Caco-2 (cell line): ENCODE data around the gene YWHAQ. TPM values are rescaled to one million over a fixed set of nuclear protein-coding genes. Genes with fewer than 3 reads are reported as not detected.
A peak's percentile ranks its signal among the peaks of the same experiment; 100 is the strongest.

Experiments
- BruUV-seq: library from RNA; stranded (reverse); fragments of 400-500 nt; replicated peaks from 2 replicates; lab custom pipeline; 2021; lab: Mats Ljungman, UMichigan
- CTCF ChIA-PET: fragments of 300-600 bp; sonication (Branson Sonifier 250); formaldehyde crosslinking; loops from one replicate; lab custom pipeline; 2022; ENCODE audit warnings: antibody characterized with exemption; lab: Charles Lee
- POLR2A ChIA-PET: fragments of 300-600 bp; sonication (Branson Sonifier 250); formaldehyde crosslinking; loops from one replicate; lab custom pipeline; 2022; ENCODE audit warnings: antibody characterized with exemption; lab: Charles Lee
- DNase-seq, 2 experiments: peaks; one replicate each; pipeline versions ENCODE4 v3.0.0 to v3.0.0-alpha.2; 2020 to 2022
- H3K27me3 ChIP-seq: replicated peaks from 2 replicates; pipeline ENCODE4 v1.6.0; 2011; ENCODE audit warnings: low read length; ENCODE audit not compliant: control insufficient read depth, insufficient read depth
- H3K36me3 ChIP-seq: 2 replicates; pipeline ENCODE4 v1.5.1; 2011; ENCODE audit warnings: low read length; ENCODE audit not compliant: control insufficient read depth, insufficient read depth
- H3K4me1 ChIP-seq: fragments of 250-450 bp; sonication (Bioruptor Pico); 2 replicates; pipeline ENCODE4 v1.5.1; 2020; ENCODE audit warnings: mild to moderate bottlenecking
- H3K4me3 ChIP-seq: 2 replicates; pipeline ENCODE4 v1.5.1; 2011; ENCODE audit warnings: low read depth, mild to moderate bottlenecking, control low read depth, low read length
- H3K9me3 ChIP-seq: fragments of 250-450 bp; sonication (Bioruptor Pico); 2 replicates; pipeline ENCODE4 v1.5.1; 2020; ENCODE audit warnings: mild to moderate bottlenecking, moderate library complexity
- H3K27ac Mint-ChIP-seq: one replicate; pipeline ENCODE4 v1.8.0; 2022; ENCODE audit warnings: mixed read lengths; ENCODE audit not compliant: unreplicated experiment
- H3K27me3 Mint-ChIP-seq: one replicate; pipeline ENCODE4 v1.8.0; 2022; ENCODE audit warnings: mixed read lengths; ENCODE audit not compliant: insufficient read depth, unreplicated experiment
- H3K36me3 Mint-ChIP-seq: one replicate; pipeline ENCODE4 v1.8.0; 2022; ENCODE audit warnings: mild to moderate bottlenecking, mixed read lengths; ENCODE audit not compliant: insufficient read depth, unreplicated experiment
- H3K4me1 Mint-ChIP-seq: one replicate; pipeline ENCODE4 v1.8.0; 2022; ENCODE audit warnings: low read depth, mixed read lengths; ENCODE audit not compliant: unreplicated experiment
- H3K4me3 Mint-ChIP-seq: one replicate; pipeline ENCODE4 v1.8.0; 2022; ENCODE audit warnings: mild to moderate bottlenecking, moderate library complexity, mixed read lengths; ENCODE audit not compliant: unreplicated experiment
- H3K9me3 Mint-ChIP-seq: one replicate; pipeline ENCODE4 v1.8.0; 2022; ENCODE audit warnings: mixed read lengths; ENCODE audit not compliant: unreplicated experiment
- intact Hi-C: fragments of 100-400 bp; cut with micrococcal nuclease; formaldehyde crosslinking; loops from one replicate; pipeline ENCODE4 v1.10.0; 2022; ENCODE audit not compliant: unreplicated experiment
- total RNA-seq: library from RNA; stranded (reverse); gene quantifications from 2 replicates; pipeline ENCODE4 v1.2.3, GENCODE V29; 2022
- TF ChIP-seq, protein P1 (sequence below), 2 experiments: fragments of 200-600 bp in 1 of 2; IDR thresholded peaks; 1 replicate in 1 of 2; 2 replicates in 1 of 2; pipeline versions ENCODE4 v1.5.1 to v1.8.0; 2011 to 2022; ENCODE audit warnings: antibody characterized with exemption in 1 of 2, control low read depth in 1 of 2, inconsistent platforms in 1 of 2, low read depth in 1 of 2, low read length in 1 of 2, mild to moderate bottlenecking in 1 of 2, moderate library complexity in 1 of 2; ENCODE audit not compliant: insufficient read depth in 1 of 2, severe bottlenecking in 1 of 2, unreplicated experiment in 1 of 2

Gene YWHAQ
- total RNA-seq, 1 experiment from 2014 or later = 344 TPM

DNA sequence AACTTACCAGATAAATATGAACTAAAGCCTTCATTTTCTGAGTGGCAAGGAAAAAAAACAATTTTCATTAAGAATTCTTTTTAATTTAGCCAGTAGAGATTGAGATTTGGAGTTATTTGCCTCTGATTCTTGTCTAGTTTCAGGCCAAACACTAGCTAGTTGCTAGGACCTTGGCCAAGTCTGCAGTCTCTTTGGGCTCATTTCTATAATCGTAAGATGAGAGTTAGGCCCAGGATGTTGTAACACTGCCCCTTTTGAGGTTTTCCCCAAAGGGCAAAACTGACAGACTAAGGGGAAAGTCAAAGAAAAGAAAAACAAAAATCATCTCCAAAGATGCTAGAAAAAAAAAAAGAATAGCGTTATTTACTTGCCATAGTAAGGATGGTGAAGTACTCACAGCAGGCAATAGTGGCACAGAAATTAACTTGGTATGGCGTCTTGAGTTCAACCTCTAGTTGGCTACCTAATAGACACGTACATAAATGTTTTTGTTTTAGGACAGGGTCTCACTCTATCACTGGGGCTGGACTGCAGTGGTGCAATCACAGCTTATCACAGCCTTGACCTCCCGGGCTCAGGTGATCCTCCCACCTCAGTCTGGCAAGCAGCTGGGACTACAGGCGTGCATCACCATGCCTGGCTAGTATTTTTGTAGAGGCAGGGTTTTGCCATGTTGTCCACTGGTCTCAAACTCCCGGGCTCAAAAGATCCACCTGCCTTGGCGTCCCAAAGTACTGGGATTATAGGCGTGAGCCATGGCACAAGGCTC, 52.1 kb downstream of the YWHAQ start:
- Mint-ChIP-seq H3K4me1 (no peaks in the 10 kb centered on the region), H3K36me3 (peaks cover 57% of the 10 kb centered on the region), H3K27me3 (no peaks in the 10 kb centered on the region), H3K4me3 (no peak overlapping the region), H3K27ac (no peak overlapping the region), H3K9me3 (no peaks in the 10 kb centered on the region)
- DNase-seq = no peak
- Histone ChIP-seq H3K4me1 (no peaks in the 10 kb centered on the region), H3K27me3 (no peaks in the 10 kb centered on the region), H3K9me3 (no peaks in the 10 kb centered on the region), H3K36me3 (no peaks in the 10 kb centered on the region), H3K4me3 (no peak overlapping the region)
- POLR2A ChIA-PET = no interaction called here
- intact Hi-C loops = no loop called here
- no TSS peak for BruUV-seq
- TF ChIP-seq, protein P1, sequence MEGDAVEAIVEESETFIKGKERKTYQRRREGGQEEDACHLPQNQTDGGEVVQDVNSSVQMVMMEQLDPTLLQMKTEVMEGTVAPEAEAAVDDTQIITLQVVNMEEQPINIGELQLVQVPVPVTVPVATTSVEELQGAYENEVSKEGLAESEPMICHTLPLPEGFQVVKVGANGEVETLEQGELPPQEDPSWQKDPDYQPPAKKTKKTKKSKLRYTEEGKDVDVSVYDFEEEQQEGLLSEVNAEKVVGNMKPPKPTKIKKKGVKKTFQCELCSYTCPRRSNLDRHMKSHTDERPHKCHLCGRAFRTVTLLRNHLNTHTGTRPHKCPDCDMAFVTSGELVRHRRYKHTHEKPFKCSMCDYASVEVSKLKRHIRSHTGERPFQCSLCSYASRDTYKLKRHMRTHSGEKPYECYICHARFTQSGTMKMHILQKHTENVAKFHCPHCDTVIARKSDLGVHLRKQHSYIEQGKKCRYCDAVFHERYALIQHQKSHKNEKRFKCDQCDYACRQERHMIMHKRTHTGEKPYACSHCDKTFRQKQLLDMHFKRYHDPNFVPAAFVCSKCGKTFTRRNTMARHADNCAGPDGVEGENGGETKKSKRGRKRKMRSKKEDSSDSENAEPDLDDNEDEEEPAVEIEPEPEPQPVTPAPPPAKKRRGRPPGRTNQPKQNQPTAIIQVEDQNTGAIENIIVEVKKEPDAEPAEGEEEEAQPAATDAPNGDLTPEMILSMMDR (IDR thresholded peaks at IDR 0.05; ENCODE audit: insufficient read depth in 1 of 2, low read depth in 1 of 2, low read length in 1 of 2, severe bottlenecking in 1 of 2, unreplicated experiment in 1 of 2) = no peak
- CTCF ChIA-PET = interaction anchor here (0.7 kb wide), 1 partner anchor 14 kb away, joined by 3 read pairs; no protein-coding TSS in a partner anchor

DNA sequence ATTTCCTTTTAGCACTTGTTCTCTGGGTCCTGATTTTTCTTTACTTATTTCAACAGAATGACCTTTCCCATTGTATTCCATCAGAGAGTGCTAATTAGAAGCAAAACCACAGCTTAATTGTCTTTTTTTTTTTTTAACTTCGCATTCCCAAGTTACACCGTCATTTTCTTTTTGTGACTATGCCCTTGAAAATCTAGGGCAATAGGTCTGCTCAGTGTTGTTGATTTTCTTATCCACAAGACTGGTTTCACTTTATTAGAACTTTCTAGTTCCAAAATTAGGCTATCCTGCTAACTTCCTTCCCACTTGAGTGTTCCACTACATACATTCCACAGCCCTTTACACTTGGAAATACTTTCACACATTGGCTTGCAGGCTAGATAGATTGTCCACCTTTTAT, 56.5 kb downstream of the YWHAQ start:
- no peak overlapping the region for H3K4me3 Mint-ChIP-seq
- H3K4me1 Mint-ChIP-seq = no peaks in the 10 kb centered on the region
- Histone ChIP-seq H3K4me3 (no peak overlapping the region), H3K9me3 (no peaks in the 10 kb centered on the region), H3K4me1 (no peaks in the 10 kb centered on the region), H3K27me3 (no peaks in the 10 kb centered on the region), H3K36me3 (no peaks in the 10 kb centered on the region)
- H3K27ac Mint-ChIP-seq = no peak overlapping the region
- DNase-seq = no peak
- peaks cover 19% of the 10 kb centered on the region for H3K36me3 Mint-ChIP-seq
- H3K27me3 Mint-ChIP-seq = no peaks in the 10 kb centered on the region
- H3K9me3 Mint-ChIP-seq = no peaks in the 10 kb centered on the region
- TF ChIP-seq, protein P1 (IDR thresholded peaks at IDR 0.05; ENCODE audit: insufficient read depth in 1 of 2, low read depth in 1 of 2, low read length in 1 of 2, severe bottlenecking in 1 of 2, unreplicated experiment in 1 of 2) = no peak
- intact Hi-C loops = no loop called here
- CTCF ChIA-PET = no interaction called here
- POLR2A ChIA-PET = interaction anchor here (0.5 to 1.3 kb wide), 4 partner anchors 19 to 127 kb away, joined by 3 read pairs; partner anchors contain the start of genes ADAM17 and YWHAQ
- no TSS peak for BruUV-seq

- H3K9me3 ChIP-seq = no peaks in the 10 kb centered on the region
- no TSS peak for BruUV-seq
- CTCF ChIA-PET = no interaction called here
- no peaks in the 10 kb centered on the region for H3K4me1 ChIP-seq
- POLR2A ChIA-PET = interaction anchor here (1.0 kb wide), 1 partner anchor 57 kb away, joined by 3 read pairs; the partner anchor contains the start of gene YWHAQ
- H3K9me3 Mint-ChIP-seq = no peaks in the 10 kb centered on the region
- H3K27me3 ChIP-seq = no peaks in the 10 kb centered on the region
- H3K27ac Mint-ChIP-seq = no peak overlapping the region
- no peak for DNase-seq
- peaks cover 14% of the 10 kb centered on the region for H3K36me3 Mint-ChIP-seq
- TF ChIP-seq, protein P1 (IDR thresholded peaks at IDR 0.05; ENCODE audit: insufficient read depth in 1 of 2, low read depth in 1 of 2, low read length in 1 of 2, severe bottlenecking in 1 of 2, unreplicated experiment in 1 of 2) = peak in 1 of 2 experiments; percentile 20
- H3K4me3 ChIP-seq = no peak overlapping the region
- intact Hi-C loops = no loop called here
- no peaks in the 10 kb centered on the region for H3K36me3 ChIP-seq
- H3K4me3 Mint-ChIP-seq = no peak overlapping the region
- no peaks in the 10 kb centered on the region for H3K4me1 Mint-ChIP-seq
- H3K27me3 Mint-ChIP-seq = no peaks in the 10 kb centered on the region
Measured at GRCh38 chr2:9573840-9574239, 57.0 kb downstream of the YWHAQ start.
